HG03460 (cell line): Measurements from ENCODE around the gene DUSP5.

Experiments
- ATAC-seq: cut with Tn5 transposase; IDR thresholded peaks from one replicate; pipeline ENCODE4 v1.9.1; 2021; ENCODE audit not compliant: unreplicated experiment

Gene DUSP5

GRCh38 chr10:110540031-110540430 is 42.3 kb downstream of the DUSP5 start:
- no peak for ATAC-seq

GRCh38 chr10:110544958-110545537 is 47.3 kb downstream of the DUSP5 start:
- no peak for ATAC-seq

GRCh38 chr10:110546077-110546476 is 48.4 kb downstream of the DUSP5 start:
- no peak for ATAC-seq

- ATAC-seq: no peak
Measured at GRCh38 chr10:110546499-110547110, 48.9 kb downstream of the DUSP5 start.

DNA sequence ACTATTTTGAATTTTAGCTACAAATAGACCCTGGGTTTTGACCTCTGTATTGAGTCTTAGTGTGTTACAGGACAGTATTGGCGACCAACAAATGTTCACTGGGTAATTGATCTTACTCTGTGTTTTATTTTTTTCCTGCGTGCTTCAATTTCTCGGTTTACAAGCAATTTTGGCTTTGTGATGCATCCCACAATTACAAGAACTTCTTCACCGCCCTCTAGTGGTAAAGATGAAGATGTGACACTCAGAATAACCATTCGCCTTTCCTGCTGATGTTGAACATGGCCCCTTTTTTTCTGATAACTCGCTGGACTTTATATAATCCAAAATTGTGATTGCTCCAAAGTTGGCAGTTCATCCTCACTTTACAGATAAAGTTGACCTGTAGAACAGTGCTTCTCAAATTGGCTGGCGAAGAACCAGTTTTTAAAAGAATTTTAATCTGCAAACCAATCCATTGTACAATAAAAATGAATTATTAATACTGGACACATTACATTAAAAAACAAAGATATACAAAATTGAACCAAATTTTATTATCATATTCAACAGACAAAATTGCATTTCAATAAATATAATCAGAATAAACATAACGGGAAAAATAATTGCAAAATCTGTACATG is 49.5 kb downstream of the DUSP5 start:
- no peak for ATAC-seq

DNA sequence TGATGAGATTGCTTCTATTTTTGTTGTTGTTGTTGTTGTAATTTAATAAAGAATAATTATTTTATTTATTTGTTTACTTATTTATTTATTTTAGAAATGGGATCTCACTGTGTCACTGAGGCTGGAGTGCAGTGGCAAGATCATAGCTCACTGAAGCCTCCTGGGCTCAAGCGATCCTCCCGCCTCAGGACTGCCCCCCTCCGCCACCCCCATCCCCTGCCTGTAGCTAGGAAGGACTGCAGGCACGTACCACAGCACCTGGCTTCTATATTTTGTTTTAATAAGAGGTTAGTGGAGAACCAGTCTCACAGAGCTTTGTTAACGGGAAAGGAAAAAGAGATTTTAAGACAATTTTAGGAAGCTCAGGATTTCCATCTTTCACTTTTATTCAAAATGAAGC is 50.3 kb downstream of the DUSP5 start:
- no peak for ATAC-seq

- no peak for ATAC-seq
Measured at GRCh38 chr10:110549211-110549610, 51.5 kb downstream of the DUSP5 start.

GRCh38 chr10:110553905-110554304 is 56.2 kb downstream of the DUSP5 start:
- no peak for ATAC-seq

GRCh38 chr10:110556296-110556695 is 58.6 kb downstream of the DUSP5 start:
- no peak for ATAC-seq

- ATAC-seq: no peak
Measured at GRCh38 chr10:110556969-110557601, 59.4 kb downstream of the DUSP5 start.

- ATAC-seq: no peak
Measured at GRCh38 chr10:110558041-110558440, 60.3 kb downstream of the DUSP5 start.

- no peak for ATAC-seq
Measured at GRCh38 chr10:110560012-110560411, 62.3 kb downstream of the DUSP5 start.
